M059J (cell line): ENCODE measurements around the gene XRCC1. TPM values are rescaled to one million over a fixed set of nuclear protein-coding genes. Genes with fewer than 3 reads are reported as not detected.

Experiments used
- total RNA-seq: library from RNA; depleted of rRNA; stranded (reverse); fragments of >200 nt; shearing (Covaris generic); gene quantifications from 2 replicates; pipeline ENCODE4 v1.2.3, GENCODE V29; 2014; rRNA removed

Gene XRCC1
- total RNA-seq, 1 experiment from 2014 or later, result 54.1 TPM

Other genes with a start within 250 kb of the XRCC1 start
- 1.4 and 3.3 TPM in 2 replicates for gene CD177, start 221.8 kb downstream of the XRCC1 start, total RNA-seq
- gene TEX101, start 160.6 kb downstream of the XRCC1 start, total RNA-seq, result not detected in 2 replicates
- gene LYPD3, start 109.9 kb downstream of the XRCC1 start, total RNA-seq, result 0.27 and 0.34 TPM in 2 replicates
- gene PHLDB3, start 70.8 kb downstream of the XRCC1 start, total RNA-seq, result 3.7 and 8.6 TPM in 2 replicates
- 28.3 and 29.3 TPM in 2 replicates for gene ETHE1, start 48.3 kb downstream of the XRCC1 start, total RNA-seq
- not detected in 2 replicates for gene ZNF575, start 42.3 kb downstream of the XRCC1 start, total RNA-seq
- 0.91 and 2.5 TPM in 2 replicates for gene PINLYP, start 274 bp upstream of the XRCC1 start, total RNA-seq
- gene IRGQ, start 20.6 kb upstream of the XRCC1 start, total RNA-seq, result 16.2 and 26.6 TPM in 2 replicates
- 15.5 and 16.3 TPM in 2 replicates for gene ZNF576, start 21.1 kb upstream of the XRCC1 start, total RNA-seq
- 0.05 and 0.30 TPM in 2 replicates for gene SRRM5, start 36.6 kb upstream of the XRCC1 start, total RNA-seq
- gene ZNF428, start 44.1 kb upstream of the XRCC1 start, total RNA-seq, result 36.2 and 45.0 TPM in 2 replicates
- 1.5 and 4.0 TPM in 2 replicates for gene CADM4, start 64.3 kb upstream of the XRCC1 start, total RNA-seq
- gene PLAUR, start 94.6 kb upstream of the XRCC1 start, total RNA-seq, result 92.1 and 117 TPM in 2 replicates
- not detected in 2 replicates for gene IRGC, start 140.5 kb upstream of the XRCC1 start, total RNA-seq
- 16.0 and 24.0 TPM in 2 replicates for gene SMG9, start 179.4 kb upstream of the XRCC1 start, total RNA-seq
- gene KCNN4, start 205.4 kb upstream of the XRCC1 start, total RNA-seq, result 20.6 and 30.3 TPM in 2 replicates
- 2.1 and 5.5 TPM in 2 replicates for gene LYPD5, start 226.9 kb upstream of the XRCC1 start, total RNA-seq